Left renal pelvis (tissue), 4 donors: ENCODE measurements around the gene RASGRP1. TPM values are rescaled to one million over a fixed set of nuclear protein-coding genes. Genes with fewer than 3 reads are reported as not detected.
A peak's percentile ranks its signal among the peaks of the same experiment; 100 is the strongest.

ENCODE experiments used
- DNase-seq, 4 donors: peaks; one replicate each; pipeline ENCODE4 v3.0.0-alpha.2; 2013; ENCODE audit warnings: low read depth in 4 of 4, low spot score in 3 of 4
- polyA plus RNA-seq, 4 donors: library from polyadenylated mRNA; unstranded; fragments of 120-200 nt; gene quantifications; one replicate each; pipeline ENCODE4 v1.2.1, GENCODE V29; 2013; ENCODE audit not compliant: insufficient read length in 4 of 4

The RASGRP1 gene
- polyA plus RNA-seq, 4 donors, result 0.89 to 15.0 (median 13.1) TPM

- no peak for DNase-seq
Measured at GRCh38 chr15:38464675-38465074, 99.9 kb downstream of the RASGRP1 start.

- no peak for DNase-seq
Measured at GRCh38 chr15:38463893-38464292, 100.7 kb downstream of the RASGRP1 start.

GRCh38 chr15:38461066-38461833, 103.4 kb downstream of the RASGRP1 start:
- DNase-seq, result no peak

GRCh38 chr15:38460543-38460942, 104.1 kb downstream of the RASGRP1 start:
- no peak for DNase-seq

GRCh38 chr15:38459480-38459879, 105.1 kb downstream of the RASGRP1 start:
- DNase-seq, result no peak

GRCh38 chr15:38458646-38459045, 106.0 kb downstream of the RASGRP1 start:
- DNase-seq, result no peak

- no peak for DNase-seq
Measured at GRCh38 chr15:38455092-38455491, 109.5 kb downstream of the RASGRP1 start.

- peak in 1 of 4 donors; percentile 16 for DNase-seq
Measured at GRCh38 chr15:38454696-38455090, 109.9 kb downstream of the RASGRP1 start.

GRCh38 chr15:38453971-38454695, 110.5 kb downstream of the RASGRP1 start, which contains the start of gene FAM98B:
Gene FAM98B (plus strand): TSS chr15:38454127. CDS start chr15:38454162, 35 bp downstream.
- DNase-seq, result peak; percentile 82 to 87 (median 84)

- no peak for DNase-seq
Measured at GRCh38 chr15:38441130-38441519, 123.5 kb downstream of the RASGRP1 start.

- peak in 2 of 4 donors; percentile 39 to 49 for DNase-seq
Measured at GRCh38 chr15:38440353-38441129, 124.1 kb downstream of the RASGRP1 start.

Other genes starting within 250 kb of the RASGRP1 start
- gene FAM98B, start 110.7 kb downstream of the RASGRP1 start, polyA plus RNA-seq, result 100 to 1,000 TPM in 1 of 4 donors, 10 to 100 TPM in 3; 56.1 to 106 (median 82.4) TPM